Breast epithelium (tissue), 3 donors: ENCODE results near the gene ACP7.

Experiments used
- CTCF ChIP-seq, 3 donors: fragments of 450-650 bp; IDR thresholded peaks; one replicate each; pipeline ENCODE4 v1.5.1; 2016 to 2017; ENCODE audit warnings: antibody characterized with exemption in 3 of 3, mild to moderate bottlenecking in 3 of 3, moderate library complexity in 3 of 3
- POLR2AphosphoS5 ChIP-seq, 3 donors: sonication (generic); formaldehyde crosslinking; IDR thresholded peaks; one replicate each; pipeline ENCODE4 v1.6.1; 2017; ENCODE audit warnings: antibody characterized with exemption in 3 of 3

- no peak for TF ChIP-seq CTCF (IDR thresholded peaks at IDR 0.05)
- TF ChIP-seq POLR2AphosphoS5 (IDR thresholded peaks at IDR 0.05): no peak
Observed at GRCh38 chr19:39074205-39074692, 9.9 kb upstream of the ACP7 start.
